ENCODE measurements around the gene CDON. TPM values are rescaled to one million over a fixed set of nuclear protein-coding genes. Genes with fewer than 3 reads are reported as not detected.

The CDON gene
- total RNA-seq, 1 experiment from 2014 or later = 34.1 TPM

DNA sequence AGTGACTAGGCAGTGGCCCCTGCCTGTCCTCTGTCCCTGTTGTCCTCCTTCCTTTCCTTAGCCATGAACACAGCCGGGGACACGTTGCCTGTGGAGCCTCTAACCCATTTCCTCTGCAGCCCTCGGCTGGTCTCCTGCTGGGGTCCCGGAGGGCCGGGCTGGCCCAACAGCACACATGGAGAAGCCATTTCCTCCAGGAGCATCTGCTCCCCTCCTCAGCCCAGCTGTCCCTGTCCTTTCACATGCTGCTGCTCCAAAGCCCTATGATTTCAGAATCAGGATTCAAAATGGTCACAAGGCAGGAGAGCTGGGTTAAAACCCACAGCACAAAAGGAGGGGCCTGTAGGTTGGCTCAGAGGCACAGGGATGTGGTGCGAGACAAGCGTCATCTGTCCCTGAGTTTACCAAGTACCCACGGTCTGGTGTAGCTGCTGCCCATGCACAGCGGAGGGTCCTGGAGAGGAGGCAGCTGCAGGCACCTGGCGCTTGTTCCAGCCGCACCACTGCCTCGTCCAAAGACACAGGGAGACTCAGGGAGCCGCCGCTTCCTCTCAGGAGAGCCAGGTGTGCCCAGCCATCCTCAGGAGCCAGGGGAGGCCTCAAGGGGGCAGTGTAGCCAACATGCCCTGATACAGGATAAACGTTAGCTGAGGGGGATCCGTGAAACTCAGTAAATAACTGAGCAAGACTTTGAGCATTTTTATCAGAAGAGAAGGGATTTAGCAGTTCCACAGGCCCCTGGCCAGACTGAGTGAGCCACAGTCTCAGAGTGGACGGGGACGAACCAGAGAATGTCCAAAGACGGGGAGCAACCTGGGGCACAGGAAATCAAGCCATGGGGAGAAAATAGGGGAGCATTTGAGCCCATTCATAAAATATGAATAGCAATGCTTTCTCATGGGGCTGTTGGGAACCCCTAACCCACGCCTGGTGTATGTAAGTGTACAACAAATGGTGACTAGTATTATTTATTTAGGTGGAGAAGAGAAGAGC is 120.8 kb downstream of the CDON start:
- TF ChIP-seq NR1H2 (CRISPR knock-in tag; IDR thresholded peaks at IDR 0.05) (no peak), ESRRA (CRISPR knock-in tag; IDR thresholded peaks at IDR 0.05; ENCODE audit: borderline replicate concordance) (no peak), ZNF423 (CRISPR knock-in tag; IDR thresholded peaks at IDR 0.05) (peak; percentile 45; the same call in 1 of the 2 replicates), ZNF232 (CRISPR knock-in tag; IDR thresholded peaks at IDR 0.05) (0 out of 2 replicates have a peak, but pooled peaks have one; percentile 41), SMAD3 (CRISPR knock-in tag; IDR thresholded peaks at IDR 0.05; ENCODE audit: borderline replicate concordance) (peak; percentile 61; the same call in 1 of the 2 replicates), NR3C1 (CRISPR knock-in tag; conservative IDR thresholded peaks at IDR 0.05; ENCODE audit: low read depth) (no peak), NFYB (CRISPR knock-in tag; conservative IDR thresholded peaks at IDR 0.05; ENCODE audit: low read depth) (no peak), CTCF (IDR thresholded peaks at IDR 0.05) (peak; percentile 68), USF2 (CRISPR knock-in tag; IDR thresholded peaks at IDR 0.05) (0 out of 2 replicates have a peak, but pooled peaks have one; percentile 17), CBFB (CRISPR knock-in tag; IDR thresholded peaks at IDR 0.05; ENCODE audit: low read depth) (peak; percentile 41; the same call in 1 of the 2 replicates), OVOL2 (CRISPR knock-in tag; IDR thresholded peaks at IDR 0.05; ENCODE audit: borderline replicate concordance) (no peak), ZBTB21 (CRISPR knock-in tag; IDR thresholded peaks at IDR 0.05; ENCODE audit: borderline replicate concordance) (peak; percentile 22; the same call in 1 of the 2 replicates)
- TF ChIP-seq, protein P1, sequence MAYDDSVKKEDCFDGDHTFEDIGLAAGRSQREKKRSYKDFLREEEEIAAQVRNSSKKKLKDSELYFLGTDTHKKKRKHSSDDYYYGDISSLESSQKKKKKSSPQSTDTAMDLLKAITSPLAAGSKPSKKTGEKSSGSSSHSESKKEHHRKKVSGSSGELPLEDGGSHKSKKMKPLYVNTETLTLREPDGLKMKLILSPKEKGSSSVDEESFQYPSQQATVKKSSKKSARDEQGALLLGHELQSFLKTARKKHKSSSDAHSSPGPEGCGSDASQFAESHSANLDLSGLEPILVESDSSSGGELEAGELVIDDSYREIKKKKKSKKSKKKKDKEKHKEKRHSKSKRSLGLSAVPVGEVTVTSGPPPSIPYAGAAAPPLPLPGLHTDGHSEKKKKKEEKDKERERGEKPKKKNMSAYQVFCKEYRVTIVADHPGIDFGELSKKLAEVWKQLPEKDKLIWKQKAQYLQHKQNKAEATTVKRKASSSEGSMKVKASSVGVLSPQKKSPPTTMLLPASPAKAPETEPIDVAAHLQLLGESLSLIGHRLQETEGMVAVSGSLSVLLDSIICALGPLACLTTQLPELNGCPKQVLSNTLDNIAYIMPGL (CRISPR knock-in tag; IDR thresholded peaks at IDR 0.05) = peak; percentile 73
- no peak overlapping the region for H3K4me3 Mint-ChIP-seq
- H3K27ac Mint-ChIP-seq = peak overlapping the region; percentile 45
- H3K27me3 Mint-ChIP-seq (ENCODE audit: low read depth) = no peaks in the 10 kb centered on the region; the same call in 1 of the 2 replicates
- no peaks in the 10 kb centered on the region for H3K36me3 Mint-ChIP-seq
- POLR2A ChIA-PET = interaction anchor here (1.3 kb wide), 1 partner anchor 252 kb away, joined by 4 read pairs; no protein-coding TSS in a partner anchor
- H3K9me3 Mint-ChIP-seq = no peaks in the 10 kb centered on the region
- peak; percentile 91 for DNase-seq (ENCODE audit: low spot score)
- peak; percentile 92 for ATAC-seq
- CTCF ChIA-PET = interaction anchor here (0.6 to 3.2 kb wide), 43 partner anchors 9 to 252 kb away, joined by 3 to 28 read pairs (median 5); partner anchors contain the start of genes HYLS1 and PUS3
- H3K4me1 Mint-ChIP-seq = peaks cover 23% of the 10 kb centered on the region

DNA sequence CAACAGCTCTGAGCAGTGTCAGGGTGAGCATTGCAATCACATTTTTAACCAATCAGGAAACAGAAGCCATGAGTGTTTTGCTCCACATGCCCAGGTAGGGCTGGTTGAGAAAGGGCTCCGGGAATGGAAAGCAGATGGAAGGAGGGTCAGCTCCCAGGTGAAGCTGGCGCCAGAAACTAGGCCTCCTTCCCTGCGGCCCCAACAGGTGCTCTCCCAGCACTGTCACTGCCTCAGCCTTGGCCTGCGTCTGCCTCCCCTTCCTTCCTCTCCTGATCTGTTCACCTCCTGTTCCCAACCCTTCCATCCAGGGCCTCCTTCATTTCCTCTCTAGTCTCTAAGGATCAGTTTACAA is 121.4 kb downstream of the CDON start:
- ChIA-PET CTCF (interaction anchor here (1.0 to 3.2 kb wide), 24 partner anchors 9 to 252 kb away, joined by 3 to 28 read pairs (median 6); partner anchors contain the start of gene HYLS1), POLR2A (interaction anchor here (1.3 kb wide), 1 partner anchor 252 kb away, joined by 4 read pairs; no protein-coding TSS in a partner anchor)
- H3K4me3 Mint-ChIP-seq = no peak overlapping the region
- DNase-seq (ENCODE audit: low spot score) (no peak), ATAC-seq (peak; percentile 12)
- H3K36me3 Mint-ChIP-seq = no peaks in the 10 kb centered on the region
- TF ChIP-seq, protein P2, sequence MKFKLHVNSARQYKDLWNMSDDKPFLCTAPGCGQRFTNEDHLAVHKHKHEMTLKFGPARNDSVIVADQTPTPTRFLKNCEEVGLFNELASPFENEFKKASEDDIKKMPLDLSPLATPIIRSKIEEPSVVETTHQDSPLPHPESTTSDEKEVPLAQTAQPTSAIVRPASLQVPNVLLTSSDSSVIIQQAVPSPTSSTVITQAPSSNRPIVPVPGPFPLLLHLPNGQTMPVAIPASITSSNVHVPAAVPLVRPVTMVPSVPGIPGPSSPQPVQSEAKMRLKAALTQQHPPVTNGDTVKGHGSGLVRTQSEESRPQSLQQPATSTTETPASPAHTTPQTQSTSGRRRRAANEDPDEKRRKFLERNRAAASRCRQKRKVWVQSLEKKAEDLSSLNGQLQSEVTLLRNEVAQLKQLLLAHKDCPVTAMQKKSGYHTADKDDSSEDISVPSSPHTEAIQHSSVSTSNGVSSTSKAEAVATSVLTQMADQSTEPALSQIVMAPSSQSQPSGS (CRISPR knock-in tag; IDR thresholded peaks at IDR 0.05; ENCODE audit: borderline replicate concordance, low read depth) = no peak
- peak overlapping the region; percentile 47 for H3K27ac Mint-ChIP-seq
- H3K9me3 Mint-ChIP-seq = no peaks in the 10 kb centered on the region
- H3K4me1 Mint-ChIP-seq = peaks cover 23% of the 10 kb centered on the region
- no peaks in the 10 kb centered on the region; the same call in 1 of the 2 replicates for H3K27me3 Mint-ChIP-seq (ENCODE audit: low read depth)
